T-helper 1 cell treated with Interleukin-12 subunit alpha and Interleukin-12 subunit beta and Interleukin-4 antibody, amounts not matched to agents 30 μg/mL and 1 μg/mL, for 36 hours (primary cell): Measurements from ENCODE around the gene DLX1.
"Not testable (repeated sequence)": the region's sequence is repeated elsewhere in the genome, so short reads cannot be mapped to it uniquely, and the experiment has no call there.

Experiments
- H3K27ac Mint-ChIP-seq: one replicate; pipeline ENCODE4 v1.8.0; 2021; ENCODE audit warnings: mild to moderate bottlenecking, mixed read lengths
- H3K27me3 Mint-ChIP-seq: one replicate; pipeline ENCODE4 v1.8.0; 2021; ENCODE audit warnings: low read depth, mixed read lengths
- H3K36me3 Mint-ChIP-seq: one replicate; pipeline ENCODE4 v1.8.0; 2021; ENCODE audit warnings: low read depth, mixed read lengths
- H3K4me1 Mint-ChIP-seq: one replicate; pipeline ENCODE4 v1.8.0; 2021; ENCODE audit warnings: low read depth, mixed read lengths
- H3K4me3 Mint-ChIP-seq: one replicate; pipeline ENCODE4 v1.8.0; 2021; ENCODE audit warnings: mild to moderate bottlenecking, moderate library complexity, mixed read lengths
- H3K9me3 Mint-ChIP-seq: one replicate; pipeline ENCODE4 v1.8.0; 2021; ENCODE audit warnings: mixed read lengths

Gene DLX1

DNA sequence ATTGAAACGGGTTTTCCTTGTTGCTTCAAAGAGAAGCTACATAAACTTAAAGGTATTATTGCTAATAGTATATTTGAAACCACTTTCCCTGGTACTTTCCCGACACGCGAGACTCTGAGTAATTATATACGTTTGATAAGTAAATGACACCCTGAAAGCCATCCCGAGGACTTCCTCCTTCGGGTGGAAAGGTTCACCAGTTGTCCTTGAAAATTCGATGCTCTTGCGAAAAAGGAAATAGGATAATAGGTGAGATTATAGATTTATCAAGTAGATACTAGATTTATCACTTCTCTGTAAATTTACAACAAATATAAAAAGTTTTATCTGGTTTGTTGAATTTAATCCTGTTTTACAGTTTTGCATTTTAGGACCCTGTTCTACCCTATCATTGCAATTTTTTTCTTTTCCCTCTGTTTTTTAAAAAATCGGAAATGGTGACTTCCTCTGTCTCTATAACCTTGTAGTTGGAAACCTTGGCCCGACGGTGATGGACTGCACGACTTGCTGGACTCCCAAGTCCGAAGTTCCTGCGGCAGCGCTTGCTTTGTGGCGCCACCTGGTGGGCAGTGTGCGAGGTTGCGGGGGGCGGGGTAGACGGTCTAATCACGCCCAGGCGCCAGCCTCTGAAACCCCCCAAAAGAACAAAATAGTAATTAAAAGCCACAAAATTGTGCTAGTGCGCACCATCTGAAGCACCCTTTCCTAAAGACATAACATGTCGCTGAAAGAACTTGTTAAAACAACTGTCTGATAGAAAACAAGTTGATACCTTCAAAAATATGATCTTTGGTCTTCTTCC, 18.4 kb downstream of the DLX1 start:
- Mint-ChIP-seq H3K27ac (peak overlapping the region; percentile 73), H3K9me3 (no peaks in the 10 kb centered on the region), H3K4me3 (peak overlapping the region; percentile 77), H3K27me3 (peaks cover 88% of the 10 kb centered on the region), H3K4me1 (peaks cover 31% of the 10 kb centered on the region), H3K36me3 (peaks cover 8% of the 10 kb centered on the region)

DNA sequence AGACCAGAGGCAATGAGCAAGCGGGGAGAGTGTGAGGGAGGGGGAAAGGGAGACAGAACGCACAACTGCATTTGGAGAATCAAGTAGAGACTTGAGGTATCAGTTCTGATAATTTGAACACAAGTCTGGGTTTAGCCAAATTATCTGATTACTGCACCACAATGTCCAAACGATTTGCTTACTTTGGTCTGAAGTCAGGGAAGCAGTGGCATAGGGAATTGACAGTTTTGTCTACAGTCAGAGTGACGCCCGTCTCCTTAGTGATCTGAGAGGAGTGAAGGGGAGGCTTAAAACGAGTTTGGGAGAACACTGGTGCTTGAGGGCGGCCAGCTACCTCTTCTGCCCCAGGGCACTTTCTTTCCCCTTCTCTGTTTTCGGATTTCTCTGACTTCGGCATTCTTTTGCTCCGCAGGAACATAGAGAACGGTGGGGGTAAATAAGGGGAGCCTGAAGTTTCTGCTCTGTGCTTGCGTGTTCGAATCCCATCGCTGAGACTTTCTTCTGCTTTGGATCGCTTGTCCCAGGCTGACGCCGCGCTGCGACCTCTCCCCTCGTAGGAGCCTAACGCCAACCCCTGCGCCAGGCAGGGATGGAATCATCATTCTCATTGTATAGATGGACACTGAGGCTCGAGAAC, 20.3 kb downstream of the DLX1 start:
- Mint-ChIP-seq H3K4me1 (peaks cover 29% of the 10 kb centered on the region), H3K36me3 (peaks cover 7% of the 10 kb centered on the region), H3K4me3 (peak overlapping the region; percentile 33), H3K27ac (peak overlapping the region; percentile 34), H3K9me3 (no peaks in the 10 kb centered on the region), H3K27me3 (peaks cover 89% of the 10 kb centered on the region)

GRCh38 chr2:172106108-172106961, 21.0 kb downstream of the DLX1 start:
- peaks cover 27% of the 10 kb centered on the region for H3K4me1 Mint-ChIP-seq
- peaks cover 81% of the 10 kb centered on the region for H3K27me3 Mint-ChIP-seq
- H3K36me3 Mint-ChIP-seq: peaks cover 7% of the 10 kb centered on the region
- H3K4me3 Mint-ChIP-seq: peak overlapping the region; percentile 64
- H3K9me3 Mint-ChIP-seq: no peaks in the 10 kb centered on the region
- no peak overlapping the region for H3K27ac Mint-ChIP-seq

- Mint-ChIP-seq H3K4me3 (no peak overlapping the region), H3K27ac (no peak overlapping the region), H3K36me3 (peaks cover 5% of the 10 kb centered on the region), H3K9me3 (no peaks in the 10 kb centered on the region), H3K27me3 (peaks cover 82% of the 10 kb centered on the region), H3K4me1 (peaks cover 18% of the 10 kb centered on the region)
Observed at GRCh38 chr2:172107690-172108586, 22.6 kb downstream of the DLX1 start.

- H3K27me3 Mint-ChIP-seq: peaks cover 81% of the 10 kb centered on the region
- no peaks in the 10 kb centered on the region for H3K9me3 Mint-ChIP-seq
- H3K4me1 Mint-ChIP-seq: peaks cover 18% of the 10 kb centered on the region
- peaks cover 5% of the 10 kb centered on the region for H3K36me3 Mint-ChIP-seq
- H3K4me3 Mint-ChIP-seq: no peak overlapping the region
- H3K27ac Mint-ChIP-seq: no peak overlapping the region
Observed at GRCh38 chr2:172108587-172108930, 23.3 kb downstream of the DLX1 start.

DNA sequence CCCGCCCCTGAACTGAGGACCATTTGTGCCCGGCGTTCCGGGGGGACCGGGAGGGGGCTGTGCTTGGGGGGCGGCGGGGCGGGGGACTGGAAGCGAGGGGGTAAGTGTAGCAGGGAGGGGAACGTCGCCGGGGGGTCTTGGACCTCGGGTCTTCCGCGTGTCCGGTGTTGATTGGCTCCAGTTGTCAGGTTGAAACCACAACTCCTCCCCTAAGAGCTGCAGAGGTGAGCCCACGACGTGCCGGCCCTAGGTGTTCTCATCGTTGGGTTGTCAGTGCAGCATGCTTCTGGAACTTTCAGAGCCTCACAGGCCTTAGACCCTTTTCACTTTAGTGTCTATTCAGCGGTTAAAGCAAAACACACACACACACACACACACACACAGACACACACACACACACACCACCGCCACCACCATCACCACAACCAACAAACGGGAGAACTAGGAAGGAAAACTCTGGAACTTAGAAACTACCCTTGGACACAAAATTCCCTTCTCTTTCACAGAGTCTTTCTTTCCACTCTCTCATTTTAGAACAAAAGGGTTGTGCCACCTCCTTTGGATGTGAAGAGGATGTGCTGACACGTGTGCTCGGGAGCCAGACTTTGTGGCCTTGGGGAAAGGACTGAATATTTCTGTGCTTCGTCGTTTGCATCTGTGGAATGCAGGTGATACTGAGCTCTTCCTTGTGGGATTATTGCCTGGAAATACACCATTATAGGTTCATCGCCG, 24.1 kb downstream of the DLX1 start:
- Mint-ChIP-seq H3K27me3 (peaks cover 74% of the 10 kb centered on the region), H3K4me3 (no peak overlapping the region), H3K27ac (no peak overlapping the region), H3K36me3 (peaks cover 5% of the 10 kb centered on the region), H3K9me3 (no peaks in the 10 kb centered on the region), H3K4me1 (peaks cover 12% of the 10 kb centered on the region)

DNA sequence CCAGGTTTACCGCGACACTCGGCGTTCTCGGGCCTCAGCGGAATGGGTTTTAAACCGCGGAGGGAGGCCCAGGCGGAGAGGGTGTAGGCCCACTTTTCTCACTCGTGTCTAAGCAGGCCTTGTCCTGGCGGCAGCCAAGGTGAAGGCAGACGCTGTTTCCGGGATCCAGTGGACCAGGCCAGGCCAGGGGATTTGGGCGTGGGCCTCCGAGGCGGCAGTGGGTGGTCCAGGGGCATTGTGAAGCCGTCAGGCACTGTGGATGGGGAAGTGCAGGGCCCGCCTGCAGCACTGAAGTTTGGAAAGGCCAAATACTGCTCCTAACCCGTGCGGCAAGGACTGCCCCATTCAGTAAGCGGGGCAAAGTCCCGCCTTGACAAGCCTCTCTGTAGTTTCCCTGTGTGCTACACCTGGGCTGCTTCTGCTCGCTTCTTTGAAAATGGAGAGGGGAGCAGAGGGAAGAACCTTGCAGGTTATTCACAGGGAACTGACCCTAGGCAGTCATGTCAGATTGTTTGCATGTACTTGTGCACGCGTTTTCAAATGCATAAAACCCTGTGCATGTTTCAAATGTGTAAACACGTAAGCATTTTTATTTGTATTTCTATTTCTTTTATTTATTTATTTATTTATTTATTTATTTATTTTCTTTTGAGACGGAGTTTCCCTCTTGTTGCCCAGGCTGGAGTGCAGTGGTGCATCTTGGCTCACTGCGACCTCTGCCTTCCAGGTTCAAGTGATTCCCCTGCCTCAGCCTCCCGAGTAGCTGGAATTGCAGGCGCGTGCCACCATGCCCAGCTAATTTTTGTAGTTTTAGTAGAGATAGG, 24.9 kb downstream of the DLX1 start:
- peaks cover 5% of the 10 kb centered on the region for H3K36me3 Mint-ChIP-seq
- no peak overlapping the region for H3K27ac Mint-ChIP-seq
- peaks cover 71% of the 10 kb centered on the region for H3K27me3 Mint-ChIP-seq
- H3K4me3 Mint-ChIP-seq: no peak overlapping the region
- H3K4me1 Mint-ChIP-seq: peaks cover 12% of the 10 kb centered on the region
- no peaks in the 10 kb centered on the region for H3K9me3 Mint-ChIP-seq

DNA sequence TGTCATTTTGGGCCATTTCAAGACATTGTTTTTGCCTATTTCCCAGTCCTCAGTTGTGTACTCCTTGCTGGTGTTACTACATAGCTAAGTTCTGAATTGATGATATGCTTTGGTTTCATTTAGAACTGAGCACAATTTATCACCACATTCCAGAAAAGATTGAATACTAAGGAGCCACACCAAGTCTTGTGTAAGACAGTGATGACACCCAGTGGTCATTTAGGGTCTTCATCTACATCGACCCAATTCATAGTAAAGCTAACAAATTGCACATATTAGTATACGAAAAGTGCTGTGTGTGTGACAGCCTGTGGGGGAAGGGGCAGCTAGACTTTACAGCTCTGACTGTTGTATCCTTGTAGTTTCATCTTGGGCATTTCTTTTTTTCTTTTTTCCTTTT, 28.3 kb downstream of the DLX1 start:
- no peaks in the 10 kb centered on the region for H3K4me1 Mint-ChIP-seq
- H3K27ac Mint-ChIP-seq: no peak overlapping the region
- H3K4me3 Mint-ChIP-seq: no peak overlapping the region
- peaks cover 46% of the 10 kb centered on the region for H3K27me3 Mint-ChIP-seq
- no peaks in the 10 kb centered on the region for H3K36me3 Mint-ChIP-seq
- H3K9me3 Mint-ChIP-seq: no peaks in the 10 kb centered on the region

- peaks cover 47% of the 10 kb centered on the region for H3K27me3 Mint-ChIP-seq
- not testable (repeated sequence) for H3K9me3 Mint-ChIP-seq, H3K27ac Mint-ChIP-seq, H3K4me3 Mint-ChIP-seq, H3K36me3 Mint-ChIP-seq, H3K4me1 Mint-ChIP-seq
Observed at GRCh38 chr2:172114176-172114575, 28.9 kb downstream of the DLX1 start.

DNA sequence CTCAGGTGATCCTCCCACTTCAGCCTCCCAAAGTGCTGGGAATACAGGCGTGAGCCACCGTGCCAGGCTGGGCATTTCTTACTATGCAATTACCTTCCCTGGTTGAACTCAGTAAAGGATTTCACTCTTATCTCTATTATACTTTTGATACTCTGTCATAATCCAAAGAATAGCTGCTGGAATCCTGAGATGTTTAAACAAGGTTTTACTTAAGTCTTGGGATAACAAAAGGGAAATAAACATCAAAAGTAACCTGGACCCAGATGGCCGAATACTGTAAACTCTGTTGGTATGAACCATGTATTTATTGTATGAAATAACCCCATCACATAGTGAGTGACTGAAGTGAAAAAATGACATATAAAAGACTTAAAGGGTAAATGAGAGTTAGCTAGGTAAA, 29.3 kb downstream of the DLX1 start:
- Mint-ChIP-seq H3K27me3 (peaks cover 43% of the 10 kb centered on the region), H3K36me3 (no peaks in the 10 kb centered on the region), H3K9me3 (no peaks in the 10 kb centered on the region), H3K4me1 (no peaks in the 10 kb centered on the region), H3K27ac (no peak overlapping the region), H3K4me3 (no peak overlapping the region)

DNA sequence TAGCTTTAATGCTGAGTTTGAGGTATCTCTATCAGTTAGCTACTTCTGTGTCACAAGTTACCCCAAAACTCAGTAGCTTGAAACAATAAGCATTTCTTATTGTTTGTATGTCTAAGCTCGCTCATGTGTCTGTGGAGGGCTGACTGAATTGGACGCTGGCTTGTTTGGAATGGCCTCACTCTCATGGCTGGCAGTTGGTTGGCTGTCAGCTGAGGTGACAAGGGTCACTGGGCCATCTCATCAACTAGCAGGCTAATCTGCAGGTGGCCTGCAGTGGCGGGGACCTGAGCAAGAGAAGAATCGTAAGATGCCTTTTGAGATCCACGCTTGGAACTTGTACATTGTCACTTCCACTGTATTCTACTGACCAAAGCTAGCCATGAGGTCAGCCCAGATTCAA, 30.8 kb downstream of the DLX1 start:
- Mint-ChIP-seq H3K27ac (no peak overlapping the region), H3K4me1 (no peaks in the 10 kb centered on the region), H3K9me3 (no peaks in the 10 kb centered on the region), H3K36me3 (no peaks in the 10 kb centered on the region), H3K4me3 (no peak overlapping the region), H3K27me3 (peaks cover 42% of the 10 kb centered on the region)

DNA sequence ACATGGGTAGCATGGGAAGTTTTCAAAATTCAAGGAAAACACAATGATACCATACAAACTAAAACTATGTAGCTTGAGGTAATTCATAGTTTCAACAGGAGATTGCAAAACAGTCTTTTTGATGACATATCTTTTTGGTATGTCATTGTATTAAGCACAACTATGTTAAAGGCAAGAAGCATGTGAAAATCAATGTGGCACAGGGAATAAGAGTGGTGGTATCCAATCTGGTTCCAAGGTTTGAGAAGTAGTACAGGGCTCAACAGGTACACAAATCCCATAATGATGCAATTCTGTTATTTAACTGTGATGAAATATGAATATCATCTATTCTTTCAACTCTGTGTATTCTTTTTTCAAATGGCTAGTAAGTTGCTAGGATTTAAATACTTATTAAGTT, 33.8 kb downstream of the DLX1 start:
- Mint-ChIP-seq H3K27me3 (peaks cover 25% of the 10 kb centered on the region), H3K27ac (no peak overlapping the region), H3K4me1 (no peaks in the 10 kb centered on the region), H3K4me3 (no peak overlapping the region), H3K36me3 (no peaks in the 10 kb centered on the region), H3K9me3 (no peaks in the 10 kb centered on the region)

- H3K4me3 Mint-ChIP-seq: no peak overlapping the region
- no peaks in the 10 kb centered on the region for H3K36me3 Mint-ChIP-seq
- H3K27ac Mint-ChIP-seq: no peak overlapping the region
- H3K27me3 Mint-ChIP-seq: peaks cover 20% of the 10 kb centered on the region
- no peaks in the 10 kb centered on the region for H3K9me3 Mint-ChIP-seq
- no peaks in the 10 kb centered on the region for H3K4me1 Mint-ChIP-seq
Observed at GRCh38 chr2:172120118-172120517, 34.8 kb downstream of the DLX1 start.
